Peyer's patch (tissue), 4 donors: ENCODE measurements around the gene SYCN.
"Not testable (repeated sequence)": the region's sequence is repeated elsewhere in the genome, so short reads cannot be mapped to it uniquely, and the experiment has no call there.

ENCODE experiments used
- CTCF ChIP-seq, 6 experiments: fragments of 450-650 bp in 4 of 6; fragments of 200-600 bp in 2 of 6; sonication (generic) in 1 of 6; IDR thresholded peaks; one replicate each; pipeline ENCODE4 v1.5.1; 2017 to 2019; ENCODE audit warnings: antibody characterized with exemption in 6 of 6, mild to moderate bottlenecking in 3 of 6, moderate library complexity in 1 of 6
- POLR2A ChIP-seq, 2 donors: fragments of 450-650 bp; IDR thresholded peaks; one replicate each; pipeline ENCODE4 v1.5.1; 2017; ENCODE audit warnings: antibody characterized with exemption in 2 of 2, mild to moderate bottlenecking in 2 of 2, moderate library complexity in 2 of 2

DNA sequence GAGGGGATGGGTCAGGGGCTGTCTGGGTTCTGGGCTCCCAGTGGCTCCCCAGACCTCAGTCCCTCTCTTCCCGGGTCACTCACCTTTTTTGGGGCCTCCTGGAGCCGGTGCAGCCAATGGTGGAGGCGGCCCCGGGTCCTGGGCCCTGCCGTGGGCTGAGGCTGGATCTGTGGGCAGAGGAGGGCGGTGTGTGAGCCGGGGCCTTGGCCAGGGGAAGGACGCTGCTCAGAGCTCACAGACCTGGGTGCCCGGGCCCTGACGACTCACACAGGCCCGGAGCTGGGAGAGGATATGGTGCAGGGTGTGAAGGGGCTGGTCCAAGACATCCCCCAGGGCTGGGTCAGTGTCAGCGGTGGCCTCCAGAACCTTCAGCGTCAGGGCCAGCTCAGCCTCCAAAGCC, 39.7 kb upstream of the SYCN start:
- TF ChIP-seq CTCF, POLR2A (IDR thresholded peaks at IDR 0.05): not testable (repeated sequence)
